COLO668 (cell line): ENCODE measurements around the gene P3R3URF.

ENCODE experiments used
- DNase-seq: peaks from one replicate; lab custom pipeline; 2025; ENCODE audit not compliant: unreplicated experiment; lab: John Stamatoyannopoulos, UW

Gene P3R3URF

DNA sequence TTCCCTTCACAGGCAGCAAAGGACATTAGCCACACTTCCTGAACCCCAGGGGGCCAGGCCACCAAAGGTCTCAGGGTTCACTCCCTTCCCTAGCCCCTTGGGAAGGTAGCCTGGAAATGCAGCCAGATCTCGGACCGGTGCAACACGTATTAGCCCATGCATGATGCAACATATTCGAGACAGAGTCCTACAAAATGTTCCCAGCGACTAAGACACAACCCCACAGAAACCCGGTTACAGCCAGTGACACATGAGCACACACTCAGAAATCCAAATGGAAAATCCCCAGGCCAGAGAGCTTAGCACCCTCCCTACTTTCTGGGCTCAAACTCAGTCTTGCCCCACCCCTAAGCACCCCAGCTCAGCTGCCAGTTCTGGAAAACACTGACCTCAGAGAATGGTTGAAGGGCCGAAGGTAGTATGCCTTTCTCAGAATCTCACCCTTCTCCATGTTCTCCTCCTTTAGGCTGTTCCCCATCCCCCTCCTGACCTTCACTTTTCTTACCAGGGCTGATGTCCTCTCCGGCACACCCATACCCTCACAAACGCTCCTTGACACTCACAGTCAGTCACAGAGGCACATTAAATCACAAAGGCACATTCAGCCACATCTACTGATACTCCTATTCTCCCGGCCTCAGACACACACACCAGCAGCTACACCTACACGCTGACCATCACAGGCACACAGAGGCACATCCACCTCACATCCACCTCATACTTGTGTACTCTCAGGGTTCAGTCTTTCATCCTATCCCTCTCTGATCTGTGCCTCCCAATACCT, 1.6 kb downstream of the P3R3URF start, which contains the start of gene TSPAN1:
TSS of gene TSPAN1 (plus strand) at position 640 of the 784 bp plus-strand sequence. CDS start 6,021 bp downstream, outside the sequence.
- no peak for DNase-seq

GRCh38 chr1:46173361-46173856, 2.9 kb downstream of the P3R3URF start:
- peak; percentile 65 for DNase-seq

GRCh38 chr1:46172321-46172720, 4.0 kb downstream of the P3R3URF start:
- DNase-seq, result no peak

- peak; percentile 80 for DNase-seq
These were observed 4.4 kb downstream of the P3R3URF start for GRCh38 chr1:46171871-46172270.

GRCh38 chr1:46171351-46171750, 4.9 kb downstream of the P3R3URF start:
- DNase-seq, result no peak

DNA sequence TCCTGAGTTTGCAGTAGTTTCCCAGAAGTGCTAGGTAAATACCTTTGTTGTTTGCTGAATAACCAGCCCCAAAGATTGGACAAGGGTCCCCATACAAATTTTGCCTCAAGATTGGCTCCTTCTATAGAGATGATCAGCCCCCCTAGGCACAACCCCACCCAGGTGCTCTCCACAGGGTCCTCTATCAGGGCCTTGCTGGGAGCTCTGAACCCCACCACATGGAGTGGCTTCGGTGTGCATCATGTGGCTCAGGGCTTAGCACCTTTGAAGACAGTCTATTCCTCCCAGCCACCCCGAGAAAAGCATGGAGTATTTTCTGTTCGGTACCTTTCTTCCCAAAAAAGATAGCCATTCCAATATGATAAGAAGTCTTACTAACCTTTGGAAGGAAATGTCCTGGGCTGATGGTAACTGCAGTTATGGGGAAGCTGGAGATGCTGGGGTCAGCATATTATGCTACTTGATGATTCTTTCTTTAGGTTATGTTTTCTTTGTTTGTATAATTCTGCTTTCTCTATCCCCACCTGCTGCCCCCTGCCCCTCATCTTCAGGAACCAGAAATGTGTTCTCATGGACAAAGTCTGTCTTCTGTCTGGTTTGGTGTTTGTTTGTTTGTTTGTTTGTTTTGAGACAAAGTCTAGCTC, 6.4 kb downstream of the P3R3URF start:
- no peak for DNase-seq

- DNase-seq, result no peak
These were observed 7.8 kb downstream of the P3R3URF start for GRCh38 chr1:46168477-46168876.

DNA sequence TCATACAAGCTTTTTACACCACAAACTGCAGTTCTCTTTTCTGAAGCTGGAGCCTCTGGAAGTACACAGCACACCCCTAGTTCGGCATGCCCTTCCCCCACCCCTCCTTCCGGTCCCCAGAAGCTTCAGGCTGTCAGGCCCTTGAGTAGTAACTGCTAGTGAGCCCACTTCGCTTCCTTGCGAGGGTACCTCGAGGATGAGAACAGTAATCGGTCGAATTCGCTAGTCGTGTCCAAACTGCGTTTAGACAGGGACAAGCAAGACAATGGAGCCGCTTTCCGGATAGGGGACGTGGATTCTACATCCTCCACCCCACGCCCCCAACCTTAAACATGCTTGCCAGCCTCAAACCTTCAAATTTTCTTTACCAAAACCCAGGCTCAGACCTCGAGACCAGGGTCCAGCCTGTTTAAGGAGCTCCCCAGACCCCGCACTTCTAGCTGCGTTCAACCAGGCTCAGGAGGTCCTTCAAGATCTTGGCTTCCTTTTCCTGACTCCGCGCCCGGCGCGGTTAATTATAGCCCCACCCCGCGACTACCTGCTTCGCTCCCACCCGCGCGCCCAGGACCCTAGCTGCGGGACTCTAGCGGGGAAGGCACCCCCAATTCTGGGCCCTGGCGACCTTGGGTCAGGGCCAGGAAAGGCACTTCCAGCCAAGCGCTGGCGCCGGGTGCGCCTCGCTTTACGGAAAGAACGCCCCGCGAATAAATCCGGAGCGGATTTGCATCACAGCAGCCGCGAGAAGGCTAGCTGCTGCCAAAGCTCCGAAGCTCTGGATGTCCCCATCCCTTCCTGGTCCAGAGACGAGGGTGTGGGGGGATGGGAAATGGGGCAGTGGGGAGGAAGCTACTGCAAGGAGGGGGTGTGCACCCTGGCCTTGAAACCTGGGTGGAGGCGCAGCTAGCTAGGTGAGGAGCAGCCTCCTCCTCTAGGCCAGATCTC, 9.5 kb downstream of the P3R3URF start:
- peak; percentile 44 for DNase-seq

- DNase-seq, result no peak
These were observed 16.1 kb downstream of the P3R3URF start for GRCh38 chr1:46160212-46160611.

GRCh38 chr1:46159516-46159915, 16.8 kb downstream of the P3R3URF start:
- DNase-seq, result no peak

- no peak for DNase-seq
These were observed 17.7 kb downstream of the P3R3URF start for GRCh38 chr1:46158312-46159281.

GRCh38 chr1:46157916-46158311, 18.4 kb downstream of the P3R3URF start:
- DNase-seq, result no peak

DNA sequence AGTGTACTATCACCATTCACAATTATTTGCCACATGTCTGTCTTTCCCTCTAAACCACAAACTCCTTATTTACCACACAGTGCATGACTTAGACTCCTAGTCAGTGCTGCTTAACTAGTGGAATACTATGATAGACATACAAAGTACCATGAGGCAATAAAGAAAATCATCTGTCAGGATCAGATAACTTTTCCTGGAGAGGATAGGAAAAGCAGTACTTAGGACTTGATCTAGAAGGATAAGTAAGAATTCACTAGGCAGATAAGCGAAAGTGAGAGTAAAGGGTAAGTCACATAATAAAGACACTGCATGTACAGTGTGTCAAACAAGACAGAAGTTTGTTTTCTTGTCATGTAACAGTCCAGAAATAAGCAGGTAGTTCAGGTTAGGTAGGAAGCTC, 22.6 kb downstream of the P3R3URF start:
- no peak for DNase-seq

GRCh38 chr1:46153228-46153627, 23.1 kb downstream of the P3R3URF start:
- DNase-seq, result no peak

DNA sequence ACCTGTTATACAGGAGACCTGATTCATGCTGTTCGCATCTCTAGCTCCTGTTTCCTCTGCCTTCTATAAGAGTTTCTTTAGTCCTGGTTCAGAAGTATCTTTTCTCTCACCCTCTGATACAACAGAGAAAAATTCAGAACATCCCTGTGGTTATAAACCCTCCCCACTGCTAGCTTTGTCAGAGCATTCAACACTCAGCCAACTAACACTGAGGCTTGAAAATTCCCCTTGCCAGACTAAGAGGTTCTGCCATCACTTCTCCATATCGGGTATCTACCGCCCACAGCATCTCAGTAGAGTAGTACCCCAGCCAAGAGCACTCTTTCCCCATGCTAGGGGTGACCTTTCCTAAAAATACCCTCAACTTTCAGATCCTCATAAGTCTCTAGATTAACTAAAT, 24.3 kb downstream of the P3R3URF start:
- DNase-seq, result no peak

- no peak for DNase-seq
These were observed 26.2 kb downstream of the P3R3URF start for GRCh38 chr1:46150085-46150484.

GRCh38 chr1:46148318-46148717, 28.0 kb downstream of the P3R3URF start:
- no peak for DNase-seq

DNA sequence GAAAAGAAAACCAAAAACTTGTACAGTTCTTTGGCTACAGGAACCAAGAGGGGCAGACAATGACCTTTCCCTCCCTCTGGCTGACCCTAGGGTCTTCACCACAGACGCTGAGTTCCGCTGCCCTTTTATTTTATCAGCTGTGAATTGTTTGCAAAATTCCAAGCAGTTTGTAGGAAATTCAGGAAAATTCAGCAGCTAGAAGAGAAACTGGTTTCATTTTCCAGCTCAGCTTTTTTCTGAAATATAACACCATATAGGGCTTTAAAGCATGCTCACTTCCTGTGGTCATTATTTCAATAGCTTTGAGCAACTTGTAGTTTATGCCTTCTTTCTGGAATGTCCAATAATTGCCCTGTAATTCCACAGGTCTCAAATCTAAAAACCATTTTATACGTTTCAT, 38.4 kb downstream of the P3R3URF start:
- no peak for DNase-seq

DNA sequence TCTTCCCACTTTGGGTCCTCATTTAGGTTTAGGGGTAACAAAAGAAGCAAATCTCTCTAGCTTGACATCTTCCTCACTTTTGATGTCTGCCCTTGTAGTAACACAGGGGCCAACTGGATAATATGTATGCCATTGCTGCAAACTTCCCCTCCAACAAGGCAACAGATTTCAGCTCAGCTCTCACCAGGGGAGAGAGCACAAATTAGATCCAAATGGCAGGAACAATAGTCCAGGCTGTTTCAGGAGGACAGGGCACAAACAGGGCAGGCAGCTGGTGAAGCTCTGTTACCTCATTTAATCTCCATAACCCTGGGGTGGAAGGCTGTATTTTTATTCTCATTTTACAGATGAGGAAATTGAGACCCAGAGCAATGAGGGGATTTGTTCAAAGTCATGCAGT, 39.6 kb downstream of the P3R3URF start:
- DNase-seq, result no peak
